BJ (cell line): ENCODE data around the gene PRKCD. TPM values are rescaled to one million over a fixed set of nuclear protein-coding genes. Genes with fewer than 3 reads are reported as not detected.

Experiments
- CTCF ChIA-PET: fragments of 350-600 bp; formaldehyde crosslinking; extraction: SDS; loops from one replicate; lab custom pipeline; 2021; ENCODE audit warnings: antibody characterized with exemption, inconsistent platforms; lab: Yijun Ruan, JAX
- POLR2A ChIA-PET: fragments of 300-600 bp; sonication (Branson Sonifier 250); formaldehyde crosslinking; extraction: SDS; loops from one replicate; lab custom pipeline; 2021; ENCODE audit warnings: antibody characterized with exemption; lab: Charles Lee
- DNase-seq: peaks from one replicate; pipeline ENCODE4 v3.0.0-alpha.2; 2011; ENCODE audit warnings: low read depth
- H3K27me3 ChIP-seq: 2 replicates; pipeline ENCODE4 v1.6.0; 2011; ENCODE audit warnings: low read length; ENCODE audit not compliant: control insufficient read depth, insufficient read depth
- H3K36me3 ChIP-seq: 2 replicates; pipeline ENCODE4 v1.5.1; 2011; ENCODE audit warnings: low read length; ENCODE audit not compliant: control insufficient read depth, insufficient read depth
- H3K4me3 ChIP-seq: 2 replicates; pipeline ENCODE4 v1.5.1; 2011; ENCODE audit warnings: low read depth, mild to moderate bottlenecking, control low read depth, low read length
- polyA plus RNA-seq: library from polyadenylated mRNA; depleted of rRNA; stranded (reverse); fragments of >200 nt; gene quantifications from 2 replicates; pipeline ENCODE4 v1.2.3, GENCODE V29; 2011
- TF ChIP-seq, protein P1 (sequence below): IDR thresholded peaks from 2 replicates; pipeline ENCODE4 v1.5.1; 2011; ENCODE audit warnings: low read depth, mild to moderate bottlenecking, control low read depth, inconsistent platforms, low read length, moderate library complexity; ENCODE audit not compliant: insufficient read depth

Gene PRKCD
- polyA plus RNA-seq, 1 experiment, result 33.5 TPM

DNA sequence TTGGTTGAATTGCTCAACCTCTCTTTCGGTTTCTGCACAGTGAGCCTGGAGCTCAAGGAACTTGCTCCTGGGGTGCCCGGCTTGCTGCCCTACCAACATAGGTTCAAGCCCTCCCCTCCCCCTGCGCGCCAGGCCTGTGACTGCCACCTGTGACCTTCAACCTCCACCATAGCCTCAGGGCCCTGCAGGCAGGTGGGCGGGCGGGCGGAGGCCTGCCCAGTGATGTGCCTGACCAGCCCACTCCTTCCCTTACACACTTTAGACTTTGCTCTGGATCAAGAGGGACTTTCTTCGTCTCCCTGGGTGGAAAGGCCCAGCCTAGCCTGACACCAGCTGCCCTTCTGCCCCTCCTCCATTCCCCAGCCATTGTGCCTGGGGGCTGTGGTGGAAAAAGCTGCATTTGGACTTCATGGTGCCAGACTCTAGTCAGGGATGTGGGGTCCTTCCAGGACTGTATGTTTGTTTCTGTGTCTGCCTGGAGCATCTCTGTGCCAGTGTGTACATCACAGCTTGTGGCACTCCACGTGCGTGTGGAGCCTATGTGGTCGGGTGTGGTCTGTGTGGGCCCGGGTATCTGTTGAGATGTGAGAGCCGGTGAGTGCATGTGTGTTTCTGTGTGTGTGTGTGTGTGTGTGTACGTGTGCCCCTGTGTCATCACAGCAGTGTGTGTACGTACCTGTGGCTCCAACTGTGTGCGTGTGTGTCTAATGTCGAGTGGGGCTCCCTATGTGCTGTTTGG, 9.5 kb downstream of the PRKCD start:
- no peak for DNase-seq
- ChIA-PET CTCF (interaction anchor here (1.1 to 2.4 kb wide), 5 partner anchors 10 to 57 kb away, joined by 3 to 20 read pairs (median 3); partner anchors contain the start of gene PRKCD), POLR2A (interaction anchor here (0.6 kb wide), 1 partner anchor 66 kb away, joined by 3 read pairs; no protein-coding TSS in a partner anchor)
- Histone ChIP-seq H3K27me3 (no peaks in the 10 kb centered on the region), H3K4me3 (no peak overlapping the region), H3K36me3 (peaks cover 5% of the 10 kb centered on the region)
- TF ChIP-seq, protein P1, sequence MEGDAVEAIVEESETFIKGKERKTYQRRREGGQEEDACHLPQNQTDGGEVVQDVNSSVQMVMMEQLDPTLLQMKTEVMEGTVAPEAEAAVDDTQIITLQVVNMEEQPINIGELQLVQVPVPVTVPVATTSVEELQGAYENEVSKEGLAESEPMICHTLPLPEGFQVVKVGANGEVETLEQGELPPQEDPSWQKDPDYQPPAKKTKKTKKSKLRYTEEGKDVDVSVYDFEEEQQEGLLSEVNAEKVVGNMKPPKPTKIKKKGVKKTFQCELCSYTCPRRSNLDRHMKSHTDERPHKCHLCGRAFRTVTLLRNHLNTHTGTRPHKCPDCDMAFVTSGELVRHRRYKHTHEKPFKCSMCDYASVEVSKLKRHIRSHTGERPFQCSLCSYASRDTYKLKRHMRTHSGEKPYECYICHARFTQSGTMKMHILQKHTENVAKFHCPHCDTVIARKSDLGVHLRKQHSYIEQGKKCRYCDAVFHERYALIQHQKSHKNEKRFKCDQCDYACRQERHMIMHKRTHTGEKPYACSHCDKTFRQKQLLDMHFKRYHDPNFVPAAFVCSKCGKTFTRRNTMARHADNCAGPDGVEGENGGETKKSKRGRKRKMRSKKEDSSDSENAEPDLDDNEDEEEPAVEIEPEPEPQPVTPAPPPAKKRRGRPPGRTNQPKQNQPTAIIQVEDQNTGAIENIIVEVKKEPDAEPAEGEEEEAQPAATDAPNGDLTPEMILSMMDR, result no peak

DNA sequence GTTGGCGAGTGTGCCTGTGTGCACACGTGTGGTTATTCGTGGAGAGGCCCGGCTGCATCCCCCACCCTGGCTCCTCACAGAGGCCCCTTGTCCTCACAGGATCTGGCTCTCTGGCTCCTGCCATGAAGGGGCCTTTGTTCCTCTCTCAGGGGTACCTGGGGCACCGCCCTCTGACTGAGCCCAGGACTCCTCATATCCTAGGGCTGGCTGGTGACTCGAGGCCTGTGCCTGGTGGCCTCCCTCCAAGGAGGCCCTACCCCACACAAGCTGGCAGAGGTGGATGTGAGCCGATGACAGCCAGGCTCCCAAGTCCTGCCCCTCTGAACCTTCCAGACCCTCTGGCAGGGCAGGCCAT, 10.0 kb downstream of the PRKCD start:
- peaks cover 6% of the 10 kb centered on the region for H3K36me3 ChIP-seq
- TF ChIP-seq, protein P1, result no peak
- no peak for DNase-seq
- H3K27me3 ChIP-seq, result no peaks in the 10 kb centered on the region
- ChIA-PET POLR2A (no interaction called here), CTCF (interaction anchor here (1.1 to 2.4 kb wide), 2 partner anchors 10 to 24 kb away, joined by 3 to 20 read pairs; partner anchors contain the start of gene PRKCD)
- no peak overlapping the region for H3K4me3 ChIP-seq

DNA sequence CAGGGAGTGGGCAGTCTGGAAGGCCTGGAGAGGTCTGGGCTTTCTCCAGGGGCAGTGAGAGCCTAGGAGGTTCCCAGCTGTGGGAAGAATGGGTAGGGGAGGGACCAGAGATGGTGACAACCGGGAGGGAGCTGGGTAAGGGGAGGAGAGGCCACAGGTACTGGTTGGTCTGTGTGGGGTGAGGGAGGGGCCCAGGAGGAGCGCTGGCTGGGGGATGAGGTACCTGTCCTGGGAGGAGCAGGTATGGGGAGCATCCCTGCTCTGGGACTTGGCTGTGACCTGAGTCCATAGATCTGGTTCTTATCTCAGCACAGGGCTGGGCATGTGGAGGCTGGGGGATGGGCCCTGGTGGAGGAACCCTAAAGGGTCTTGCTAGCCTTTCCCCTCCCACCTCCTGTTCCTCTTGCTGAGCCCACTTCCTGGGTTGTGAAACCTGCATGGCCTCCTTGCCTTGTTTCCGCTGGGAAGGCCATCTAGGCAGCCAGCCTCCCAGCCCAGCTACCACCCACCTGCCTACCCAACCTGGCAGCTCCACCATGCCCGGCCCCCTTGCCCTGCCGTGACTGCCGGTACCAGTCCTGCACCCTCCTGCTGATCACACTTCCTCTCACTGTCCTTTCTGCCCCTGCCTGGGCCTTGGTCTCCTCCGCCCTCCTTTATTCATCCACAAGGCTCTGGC, 11.0 kb downstream of the PRKCD start:
- TF ChIP-seq, protein P1, result no peak
- ChIA-PET POLR2A (no interaction called here), CTCF (interaction anchor here (1.1 kb wide), 1 partner anchor 11 kb away, joined by 3 read pairs; the partner anchor contains the start of gene PRKCD)
- Histone ChIP-seq H3K36me3 (peaks cover 4% of the 10 kb centered on the region), H3K4me3 (no peak overlapping the region), H3K27me3 (no peaks in the 10 kb centered on the region)
- no peak for DNase-seq

DNA sequence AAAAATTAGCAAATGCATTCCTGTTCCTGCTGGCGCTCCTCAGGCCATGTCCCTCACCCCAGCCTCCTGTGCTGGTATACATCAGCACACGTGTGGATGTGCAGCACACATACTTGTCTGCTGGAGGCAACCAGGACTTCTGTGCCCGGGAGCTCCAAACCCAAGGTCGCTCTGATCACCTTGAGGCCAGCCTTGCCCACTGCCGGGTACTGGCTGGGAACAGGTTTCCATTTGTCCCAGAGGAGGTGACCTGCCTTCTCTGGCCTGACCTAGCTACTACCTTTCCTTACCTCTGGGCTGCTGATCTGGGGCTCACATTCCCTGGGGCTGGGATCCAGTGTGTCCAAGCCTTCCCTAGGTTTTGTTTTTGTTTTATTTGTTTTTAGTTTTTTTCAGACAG, 12.1 kb downstream of the PRKCD start:
- CTCF ChIA-PET, result no interaction called here

More for the DNA sequence above, 12.1 kb downstream of the PRKCD start:
- no peak overlapping the region for H3K4me3 ChIP-seq
- H3K36me3 ChIP-seq, result peaks cover 4% of the 10 kb centered on the region
- H3K27me3 ChIP-seq, result no peaks in the 10 kb centered on the region
- POLR2A ChIA-PET, result no interaction called here
- no peak for DNase-seq
- TF ChIP-seq, protein P1, result no peak
